ENCODE measurements around the gene NECTIN4.

Gene NECTIN4

DNA sequence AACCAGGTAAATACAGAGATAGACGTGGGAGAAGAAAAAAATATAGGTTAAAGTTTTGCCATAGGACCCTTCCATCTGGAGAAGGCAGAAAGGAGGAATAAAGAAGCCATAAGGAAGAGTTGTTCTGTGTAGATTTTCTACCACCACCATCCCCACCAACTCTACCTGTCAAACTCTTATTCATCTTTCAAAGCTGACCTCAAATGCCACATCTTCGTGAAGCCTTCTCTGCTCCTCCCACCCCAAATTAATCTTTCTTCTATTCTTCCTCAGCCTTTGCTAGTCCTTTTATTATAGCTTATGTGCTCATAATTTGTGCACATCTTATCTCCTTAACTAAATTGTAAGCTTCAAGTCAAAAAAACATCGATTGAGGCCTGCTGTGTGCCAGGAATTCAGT, 1.3 kb upstream of the NECTIN4 start:
- TF ChIP-seq, protein P1, sequence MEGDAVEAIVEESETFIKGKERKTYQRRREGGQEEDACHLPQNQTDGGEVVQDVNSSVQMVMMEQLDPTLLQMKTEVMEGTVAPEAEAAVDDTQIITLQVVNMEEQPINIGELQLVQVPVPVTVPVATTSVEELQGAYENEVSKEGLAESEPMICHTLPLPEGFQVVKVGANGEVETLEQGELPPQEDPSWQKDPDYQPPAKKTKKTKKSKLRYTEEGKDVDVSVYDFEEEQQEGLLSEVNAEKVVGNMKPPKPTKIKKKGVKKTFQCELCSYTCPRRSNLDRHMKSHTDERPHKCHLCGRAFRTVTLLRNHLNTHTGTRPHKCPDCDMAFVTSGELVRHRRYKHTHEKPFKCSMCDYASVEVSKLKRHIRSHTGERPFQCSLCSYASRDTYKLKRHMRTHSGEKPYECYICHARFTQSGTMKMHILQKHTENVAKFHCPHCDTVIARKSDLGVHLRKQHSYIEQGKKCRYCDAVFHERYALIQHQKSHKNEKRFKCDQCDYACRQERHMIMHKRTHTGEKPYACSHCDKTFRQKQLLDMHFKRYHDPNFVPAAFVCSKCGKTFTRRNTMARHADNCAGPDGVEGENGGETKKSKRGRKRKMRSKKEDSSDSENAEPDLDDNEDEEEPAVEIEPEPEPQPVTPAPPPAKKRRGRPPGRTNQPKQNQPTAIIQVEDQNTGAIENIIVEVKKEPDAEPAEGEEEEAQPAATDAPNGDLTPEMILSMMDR (IDR thresholded peaks at IDR 0.05; ENCODE audit: low read depth, low read length) = no peak
- TF ChIP-seq EZH2phosphoT487 (IDR thresholded peaks at IDR 0.05; ENCODE audit: low read depth) = no peak

DNA sequence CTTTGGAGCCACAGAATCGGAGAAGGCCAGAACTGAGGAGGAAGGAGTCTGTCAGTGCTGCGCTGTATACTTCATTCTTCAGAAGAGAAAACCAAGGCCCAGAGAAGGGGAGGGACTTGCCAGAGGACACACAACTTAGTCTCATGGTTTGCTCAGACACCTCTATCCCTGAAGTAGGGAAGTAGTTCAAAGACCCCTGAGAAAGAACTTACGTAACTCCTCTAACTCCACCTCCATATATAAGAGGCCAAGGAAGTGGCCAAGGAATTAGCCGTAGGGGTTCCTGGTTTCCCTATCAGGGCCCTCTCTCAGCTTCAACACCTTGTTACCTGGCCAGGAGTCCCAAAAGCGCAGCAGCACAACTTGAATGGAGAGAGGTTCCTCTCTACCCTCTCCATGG, 580 bp upstream of the NECTIN4 start:
- Histone ChIP-seq H3K79me2 (ENCODE audit: low read length) (no peaks in the 10 kb centered on the region), H2AFZ (ENCODE audit: low read depth, low read length) (no peak overlapping the region)

More for the DNA sequence above, 1.3 kb upstream of the NECTIN4 start:
- Histone ChIP-seq H3K4me3 (ENCODE audit: low read length) (no peak overlapping the region), H3K79me2 (ENCODE audit: low read length) (no peaks in the 10 kb centered on the region), H3K9me3 (ENCODE audit: insufficient read depth, low read length) (no peaks in the 10 kb centered on the region), H2AFZ (ENCODE audit: low read depth, low read length) (no peak overlapping the region), H3K9ac (ENCODE audit: low read length) (no peak overlapping the region), H3K27me3 (ENCODE audit: low read depth, low read length) (no peaks in the 10 kb centered on the region), H3K4me1 (ENCODE audit: low read length) (peaks cover 29% of the 10 kb centered on the region), H3K27ac (ENCODE audit: low read length) (no peak overlapping the region), H3K4me2 (ENCODE audit: low read length) (no peak overlapping the region), H4K20me1 (ENCODE audit: insufficient read depth, low read length) (no peaks in the 10 kb centered on the region), H3K36me3 (replicated peaks; ENCODE audit: low read depth, low read length) (no peaks in the 10 kb centered on the region)

DNA sequence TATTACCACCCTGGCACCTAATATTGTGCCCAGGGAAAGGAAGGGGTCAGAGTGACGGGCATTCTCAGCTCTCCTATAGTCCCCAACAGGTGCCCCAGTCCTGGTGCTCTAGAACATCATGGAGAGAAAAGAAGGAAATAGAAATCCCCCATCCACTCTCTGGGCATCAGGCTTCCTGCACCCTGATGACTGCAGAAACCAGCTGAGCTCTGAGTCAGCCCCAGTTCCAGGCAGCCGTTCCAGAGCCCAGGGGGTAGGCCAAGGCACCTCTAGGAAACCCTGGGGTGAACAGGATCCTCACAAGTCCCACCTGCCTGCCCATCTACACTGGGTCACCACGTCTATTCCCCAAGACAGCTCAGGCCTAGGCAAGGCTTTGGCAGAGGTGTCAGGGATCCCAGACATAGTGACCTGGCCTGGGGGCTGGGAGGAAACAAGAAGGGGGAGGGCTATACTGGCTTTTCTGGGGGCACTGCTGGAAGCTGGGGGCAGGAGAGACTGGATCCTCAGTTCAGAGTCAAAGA, 709 bp downstream of the NECTIN4 start:
- H3K4me1 ChIP-seq (ENCODE audit: low read length) = peaks cover 17% of the 10 kb centered on the region
- H3K9ac ChIP-seq (ENCODE audit: low read length) = no peak overlapping the region
- no peak overlapping the region for H3K4me2 ChIP-seq (ENCODE audit: low read length)

More for the DNA sequence above, 580 bp upstream of the NECTIN4 start:
- H3K4me1 ChIP-seq (ENCODE audit: low read length) = peaks cover 22% of the 10 kb centered on the region
- no peaks in the 10 kb centered on the region for H3K27me3 ChIP-seq (ENCODE audit: low read depth, low read length)
- H3K27ac ChIP-seq (ENCODE audit: low read length) = no peak overlapping the region
- no peak overlapping the region for H3K4me2 ChIP-seq (ENCODE audit: low read length)
- no peak for TF ChIP-seq EZH2phosphoT487 (IDR thresholded peaks at IDR 0.05; ENCODE audit: low read depth)
- TF ChIP-seq, protein P1 (IDR thresholded peaks at IDR 0.05; ENCODE audit: low read depth, low read length) = no peak
- H3K4me3 ChIP-seq (ENCODE audit: low read length) = no peak overlapping the region
- H3K9ac ChIP-seq (ENCODE audit: low read length) = no peak overlapping the region
- no peaks in the 10 kb centered on the region for H4K20me1 ChIP-seq (ENCODE audit: insufficient read depth, low read length)
- no peaks in the 10 kb centered on the region for H3K36me3 ChIP-seq (replicated peaks; ENCODE audit: low read depth, low read length)
- no peaks in the 10 kb centered on the region for H3K9me3 ChIP-seq (ENCODE audit: insufficient read depth, low read length)

GRCh38 chr1:161086457-161086856, 2.9 kb downstream of the NECTIN4 start:
- Histone ChIP-seq H3K4me2 (ENCODE audit: low read length) (no peak overlapping the region), H3K9me3 (ENCODE audit: insufficient read depth, low read length) (no peaks in the 10 kb centered on the region), H3K79me2 (ENCODE audit: low read length) (no peaks in the 10 kb centered on the region), H4K20me1 (ENCODE audit: insufficient read depth, low read length) (no peaks in the 10 kb centered on the region), H3K4me1 (ENCODE audit: low read length) (no peaks in the 10 kb centered on the region), H3K27ac (ENCODE audit: low read length) (no peak overlapping the region), H2AFZ (ENCODE audit: low read depth, low read length) (no peak overlapping the region), H3K36me3 (replicated peaks; ENCODE audit: low read depth, low read length) (no peaks in the 10 kb centered on the region), H3K9ac (ENCODE audit: low read length) (no peak overlapping the region), H3K4me3 (ENCODE audit: low read length) (no peak overlapping the region), H3K27me3 (ENCODE audit: low read depth, low read length) (no peaks in the 10 kb centered on the region)
- TF ChIP-seq, protein P1 (IDR thresholded peaks at IDR 0.05; ENCODE audit: low read depth, low read length) = no peak
- TF ChIP-seq EZH2phosphoT487 (IDR thresholded peaks at IDR 0.05; ENCODE audit: low read depth) = no peak

More for the DNA sequence above, 709 bp downstream of the NECTIN4 start:
- Histone ChIP-seq H3K27me3 (ENCODE audit: low read depth, low read length) (no peaks in the 10 kb centered on the region), H3K27ac (ENCODE audit: low read length) (no peak overlapping the region), H3K79me2 (ENCODE audit: low read length) (no peaks in the 10 kb centered on the region), H2AFZ (ENCODE audit: low read depth, low read length) (no peak overlapping the region), H3K9me3 (ENCODE audit: insufficient read depth, low read length) (no peaks in the 10 kb centered on the region), H4K20me1 (ENCODE audit: insufficient read depth, low read length) (no peaks in the 10 kb centered on the region), H3K36me3 (replicated peaks; ENCODE audit: low read depth, low read length) (no peaks in the 10 kb centered on the region), H3K4me3 (ENCODE audit: low read length) (no peak overlapping the region)
- no peak for TF ChIP-seq EZH2phosphoT487 (IDR thresholded peaks at IDR 0.05; ENCODE audit: low read depth)
- TF ChIP-seq, protein P1 (IDR thresholded peaks at IDR 0.05; ENCODE audit: low read depth, low read length) = no peak

Measured in OCI-LY3 (cell line).